Fibroblast of upper back skin (primary cell): ENCODE results near the gene IQSEC3.

Experiments
- DNase-seq: peaks from one replicate; pipeline ENCODE4 v3.0.0-alpha.2; 2013

IQSEC3 gene

DNA sequence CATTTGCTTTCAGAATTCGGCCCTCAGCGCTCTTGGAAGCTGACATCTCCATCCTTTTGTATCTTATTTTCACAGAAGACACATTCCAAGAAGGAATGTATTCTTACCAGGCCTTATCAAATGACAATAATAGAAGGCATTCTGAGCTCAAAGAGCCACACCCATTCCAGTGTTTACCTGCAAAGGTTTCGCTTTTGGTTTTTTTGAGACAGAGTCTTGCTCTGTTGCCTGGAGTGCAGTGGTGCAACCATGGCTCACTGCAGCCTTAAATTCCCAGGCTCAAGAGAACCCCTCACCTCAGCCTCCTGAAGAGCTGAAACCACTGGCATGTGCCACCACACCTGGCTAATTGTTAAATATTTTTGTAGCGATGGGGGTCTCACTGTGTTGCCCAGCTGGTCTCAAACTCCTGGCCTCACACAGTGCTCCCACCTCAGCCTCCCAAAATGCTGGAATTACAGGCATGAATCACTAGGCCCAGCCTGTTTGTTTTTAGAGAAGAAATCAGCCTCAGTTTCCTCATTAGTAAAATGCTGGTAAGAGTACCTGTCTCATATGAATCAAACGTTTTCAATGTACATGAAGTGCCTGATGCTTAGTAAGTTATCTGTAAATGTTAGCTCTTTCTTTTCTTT is 78.2 kb downstream of the IQSEC3 start:
- DNase-seq = no peak

- no peak for DNase-seq
Observed at GRCh38 chr12:145369-145960, 78.9 kb downstream of the IQSEC3 start.

- no peak for DNase-seq
Observed at GRCh38 chr12:147242-147641, 80.7 kb downstream of the IQSEC3 start.

- no peak for DNase-seq
Observed at GRCh38 chr12:148676-149416, 82.3 kb downstream of the IQSEC3 start.

DNA sequence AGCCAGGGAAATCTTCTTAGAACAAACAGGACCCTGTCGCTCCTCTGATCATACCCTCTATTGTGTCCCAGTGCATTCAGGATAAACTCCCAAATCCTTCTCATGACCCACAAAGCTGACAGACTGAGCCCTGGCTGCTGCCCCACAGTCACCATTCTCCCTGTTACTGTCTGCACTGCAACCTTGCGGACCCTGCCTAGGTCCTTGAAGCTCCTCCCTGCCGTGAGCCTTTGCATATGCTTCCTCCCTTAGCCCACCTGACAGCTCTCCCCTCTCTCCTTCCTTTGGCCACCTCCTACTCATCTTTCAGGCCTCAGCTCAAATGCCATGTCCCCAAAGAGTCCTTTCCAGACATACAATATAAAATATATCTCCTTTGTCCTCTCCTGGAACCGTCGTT is 85.0 kb downstream of the IQSEC3 start:
- no peak for DNase-seq

DNA sequence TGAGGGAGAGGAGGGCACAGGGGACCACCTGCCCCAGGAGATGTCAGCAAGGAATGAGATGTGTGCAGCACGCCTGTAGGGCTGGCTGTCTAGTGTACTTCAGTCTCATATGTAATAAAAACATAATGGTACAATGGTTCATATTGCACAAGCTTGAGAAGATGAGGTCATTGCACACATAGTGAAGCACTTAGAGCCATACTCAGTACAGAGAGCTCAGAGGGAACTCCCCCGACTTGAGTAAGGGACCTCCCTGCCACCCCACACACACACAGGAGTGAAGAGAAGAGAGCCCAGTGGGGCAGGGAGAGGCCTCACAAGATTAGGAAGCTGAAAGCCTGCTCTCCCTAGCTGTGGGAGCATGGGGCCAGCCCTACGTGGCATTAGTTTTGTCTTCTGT is 85.9 kb downstream of the IQSEC3 start:
- no peak for DNase-seq

DNA sequence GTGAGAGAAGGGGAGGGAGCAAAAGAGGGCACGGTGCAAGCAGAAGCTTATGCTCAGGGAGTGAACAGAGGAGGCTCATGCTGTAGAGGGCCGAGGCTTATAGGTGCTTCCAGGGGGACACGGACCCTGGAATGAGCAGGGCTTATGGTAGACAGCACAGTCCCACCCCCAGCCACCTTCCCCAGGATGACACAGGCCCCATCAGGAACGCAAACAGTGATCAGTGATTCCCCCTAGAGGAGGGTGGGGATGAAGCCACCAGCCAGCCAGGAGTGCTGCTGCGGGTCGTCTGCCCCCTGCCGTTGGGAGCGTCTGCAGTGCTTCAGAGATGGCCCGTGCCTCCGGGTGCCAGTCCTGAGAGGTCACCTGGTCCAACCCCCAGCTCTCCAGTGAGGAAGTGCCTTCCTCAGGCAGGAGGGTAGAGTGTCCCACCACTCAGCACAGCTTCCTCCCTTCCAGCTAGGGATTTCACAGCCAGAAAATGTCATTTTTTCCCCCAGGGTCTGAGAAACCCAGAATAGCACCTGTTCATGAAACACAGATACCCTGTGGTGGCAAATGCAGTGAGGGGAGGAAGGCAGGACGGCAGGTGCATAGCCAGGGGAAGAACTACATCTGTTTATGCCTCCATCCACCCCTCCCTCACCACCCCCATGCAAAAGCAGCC is 86.6 kb downstream of the IQSEC3 start:
- DNase-seq = peak; percentile 46

- no peak for DNase-seq
Observed at GRCh38 chr12:154058-154457, 87.5 kb downstream of the IQSEC3 start.

- no peak for DNase-seq
Observed at GRCh38 chr12:155006-155405, 88.4 kb downstream of the IQSEC3 start.

DNA sequence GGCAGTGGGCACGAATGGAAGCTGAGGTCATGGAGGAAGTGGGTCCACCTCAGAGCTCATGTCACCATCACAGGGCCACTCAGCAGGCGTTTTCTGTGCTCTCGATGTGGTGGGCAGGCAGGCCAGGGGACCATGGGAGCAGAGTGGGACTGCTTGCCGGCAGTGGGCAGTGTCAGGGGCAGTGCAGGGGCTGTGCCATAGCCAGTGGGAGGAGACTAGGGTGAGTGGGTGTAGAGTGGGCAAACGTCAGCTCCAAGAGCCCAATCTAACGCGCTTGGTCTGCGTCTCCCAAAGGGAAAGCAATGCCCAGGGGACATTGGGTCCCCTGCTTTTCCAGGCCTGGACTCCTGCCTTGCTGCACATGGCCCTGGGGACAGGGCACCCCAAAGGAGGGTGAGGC is 89.1 kb downstream of the IQSEC3 start:
- DNase-seq = no peak

DNA sequence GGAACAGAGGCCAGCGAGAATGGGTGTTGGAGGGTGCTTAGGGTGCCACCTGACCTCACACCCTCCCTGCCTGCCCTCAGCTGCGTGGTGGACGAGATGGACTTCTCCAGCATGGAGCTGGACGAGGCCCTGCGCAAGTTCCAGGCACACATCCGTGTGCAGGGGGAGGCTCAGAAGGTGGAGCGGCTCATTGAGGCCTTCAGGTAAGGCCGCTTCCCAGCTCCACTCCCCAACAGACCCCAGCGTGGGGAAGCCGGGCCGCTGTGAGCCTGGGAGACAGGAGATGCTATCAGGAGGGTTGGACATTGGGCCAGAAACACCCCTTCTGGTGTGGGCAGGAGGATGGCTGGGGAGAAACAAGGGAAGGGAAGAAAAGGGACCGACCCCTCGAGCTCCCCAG is 90.4 kb downstream of the IQSEC3 start:
- DNase-seq = no peak

GRCh38 chr12:157644-158043 is 91.1 kb downstream of the IQSEC3 start:
- DNase-seq = no peak

GRCh38 chr12:159156-159782 is 92.7 kb downstream of the IQSEC3 start:
- DNase-seq = no peak

- no peak for DNase-seq
Observed at GRCh38 chr12:160858-161257, 94.3 kb downstream of the IQSEC3 start.

GRCh38 chr12:161823-162222 is 95.3 kb downstream of the IQSEC3 start:
- DNase-seq = no peak

- DNase-seq = no peak
Observed at GRCh38 chr12:162467-163307, 96.1 kb downstream of the IQSEC3 start.

GRCh38 chr12:163406-163986 is 96.9 kb downstream of the IQSEC3 start:
- no peak for DNase-seq

GRCh38 chr12:164207-164606 is 97.6 kb downstream of the IQSEC3 start:
- no peak for DNase-seq

DNA sequence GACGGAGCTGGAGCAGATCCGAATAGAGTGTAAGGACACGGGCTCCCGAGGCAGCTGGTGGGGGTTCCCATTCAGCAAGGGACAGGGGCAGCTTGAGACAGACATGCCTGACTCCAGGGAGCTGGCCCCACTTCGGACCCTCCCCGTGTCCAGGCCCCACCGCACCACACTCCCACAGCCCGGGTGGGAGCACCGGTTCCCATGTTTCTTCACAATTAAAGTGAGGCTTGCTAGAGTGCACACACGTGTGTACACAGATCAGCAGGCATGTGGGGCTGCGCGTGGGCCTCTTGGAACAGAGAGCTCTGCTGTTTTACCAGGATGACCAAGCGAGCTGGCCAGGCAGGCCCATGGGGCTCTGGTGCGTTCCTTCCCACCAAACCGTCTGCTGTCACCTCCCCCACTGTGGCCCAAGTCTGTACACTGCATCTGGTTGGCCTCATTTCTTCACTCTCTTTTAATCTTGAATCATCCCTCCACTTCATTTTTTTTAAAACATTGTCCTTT is 99.3 kb downstream of the IQSEC3 start:
- no peak for DNase-seq

DNA sequence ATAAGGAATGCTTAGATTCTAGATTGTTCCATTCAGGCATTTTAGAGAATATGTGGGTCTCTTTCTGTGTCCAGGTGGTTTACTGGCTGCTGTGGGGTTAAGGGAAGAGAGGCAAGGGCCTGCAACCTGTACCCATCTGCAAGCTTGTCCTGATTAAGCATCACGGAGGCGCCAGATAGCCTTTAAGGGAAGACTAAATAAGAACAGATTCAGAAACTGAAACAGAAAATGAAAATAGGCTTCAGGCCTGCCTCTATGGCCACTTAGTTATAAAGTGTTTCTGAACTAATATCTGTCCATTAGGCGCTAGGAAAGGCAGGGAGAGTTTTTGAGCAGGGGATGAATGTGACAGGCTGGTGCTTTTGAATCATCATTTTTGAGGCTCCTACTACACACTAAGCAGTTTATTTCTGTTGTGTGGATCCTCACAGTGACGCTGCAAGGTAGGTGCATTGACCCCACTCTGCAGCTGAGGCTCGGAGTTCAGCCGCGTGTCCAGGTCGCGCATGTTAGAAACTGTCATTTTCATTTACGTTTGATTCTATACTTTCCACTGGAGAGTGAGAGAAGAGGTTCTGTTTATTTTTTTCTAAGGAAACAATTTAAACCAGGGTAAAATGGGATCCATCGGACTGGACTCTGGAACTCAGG is 100.0 kb downstream of the IQSEC3 start:
- DNase-seq = no peak

- DNase-seq = no peak
Observed at GRCh38 chr12:167959-168600, 101.5 kb downstream of the IQSEC3 start.
